ENCODE data around the gene MESP1. TPM values are rescaled to one million over a fixed set of nuclear protein-coding genes. Genes with fewer than 3 reads are reported as not detected.
A peak's percentile ranks its signal among the peaks of the same experiment; 100 is the strongest.

The MESP1 gene
- total RNA-seq, 5 donors from 2014 or later (not counting 1 experiment from before 2014, with no cell fraction given): 0.23 to 1.5 (median 0.38) TPM; not detected in 1

- DNase-seq (no peak), ATAC-seq (replicated peaks in 1 of 4) (no peak)
- Histone ChIP-seq H3K36me3 (ENCODE audit: control insufficient read depth in 2 of 2, extremely low read depth in 1 of 2, insufficient read depth in 1 of 2, low read length in 1 of 2) (no peaks in the 10 kb centered on the region), H3K9me3 (no peaks in the 10 kb centered on the region), H3K4me1 (ENCODE audit: control insufficient read depth in 1 of 2, extremely low read depth in 1 of 2, insufficient read depth in 2 of 2, low read length in 2 of 2) (peaks cover 0 to 14% of the 10 kb centered on the region in 2 experiments), H3K27ac (ENCODE audit: low read length) (no peak overlapping the region), H3K27me3 (replicated peaks in 1 of 2; ENCODE audit: control insufficient read depth in 2 of 2, extremely low read depth in 1 of 2, insufficient read depth in 2 of 2, low read length in 1 of 2) (peaks cover 0 to 41% of the 10 kb centered on the region in 2 experiments), H3K4me3 (ENCODE audit: control insufficient read depth in 1 of 2, extremely low read depth in 1 of 2, low read length in 1 of 2) (no peak overlapping the region)
- POLR2A ChIA-PET: interaction anchor here (0.6 to 0.7 kb wide), 4 partner anchors 9 to 621 kb away, joined by 4 to 6 read pairs (median 5); no protein-coding TSS in a partner anchor
- no peak overlapping the region for H3K4me3 Mint-ChIP-seq
- no peak overlapping the region for H3K27ac Mint-ChIP-seq
- H3K27me3 Mint-ChIP-seq: peaks cover 18 to 19% of the 10 kb centered on the region in 2 donors
- no peaks in the 10 kb centered on the region for H3K36me3 Mint-ChIP-seq
- 71% methylated on average over 4 of the region's 8 CpGs for WGBS (ENCODE audit: insufficient coverage)
- H3K4me1 Mint-ChIP-seq: peaks cover 4% of the 10 kb centered on the region in 3 donors
- no peaks in the 10 kb centered on the region for H3K9me3 Mint-ChIP-seq
- CTCF ChIA-PET: interaction anchor here (0.6 to 1.3 kb wide), 3 partner anchors 14 to 692 kb away, joined by 4 to 9 read pairs (median 8); no protein-coding TSS in a partner anchor
Observed at GRCh38 chr15:89754361-89755154, 3.5 kb upstream of the MESP1 start.

GRCh38 chr15:89753855-89754254 lies 2.8 kb upstream of the MESP1 start:
- WGBS (ENCODE audit: insufficient coverage): no CpG with 5 or more reads among the region's 7 CpGs
- H3K9me3 ChIP-seq: no peaks in the 10 kb centered on the region
- Mint-ChIP-seq H3K27ac (no peak overlapping the region), H3K36me3 (no peaks in the 10 kb centered on the region), H3K4me3 (no peak overlapping the region), H3K9me3 (no peaks in the 10 kb centered on the region), H3K27me3 (peaks cover 17 to 21% of the 10 kb centered on the region in 2 donors), H3K4me1 (peaks cover 4 to 5% (median 5%) of the 10 kb centered on the region in 3 donors)
- H3K4me1 ChIP-seq (ENCODE audit: control insufficient read depth in 1 of 2, extremely low read depth in 1 of 2, insufficient read depth in 2 of 2, low read length in 2 of 2): peaks cover 0 to 14% of the 10 kb centered on the region in 2 experiments
- no peak overlapping the region for H3K27ac ChIP-seq (ENCODE audit: low read length)
- no peak overlapping the region for H3K4me3 ChIP-seq (ENCODE audit: control insufficient read depth in 1 of 2, extremely low read depth in 1 of 2, low read length in 1 of 2)
- H3K36me3 ChIP-seq (ENCODE audit: control insufficient read depth in 2 of 2, extremely low read depth in 1 of 2, insufficient read depth in 1 of 2, low read length in 1 of 2): no peaks in the 10 kb centered on the region
- ChIA-PET CTCF (interaction anchor here (0.6 kb wide), 2 partner anchors 222 to 693 kb away, joined by 4 to 8 read pairs; no protein-coding TSS in a partner anchor), POLR2A (interaction anchor here in 1 of 2 donors (0.6 kb wide), 2 partner anchors 9 to 12 kb away, joined by 5 read pairs; no protein-coding TSS in a partner anchor)
- peaks cover 0 to 35% of the 10 kb centered on the region in 2 experiments for H3K27me3 ChIP-seq (replicated peaks in 1 of 2; ENCODE audit: control insufficient read depth in 2 of 2, extremely low read depth in 1 of 2, insufficient read depth in 2 of 2, low read length in 1 of 2)
- DNase-seq: no peak
- ATAC-seq (replicated peaks in 1 of 4): no peak

- H3K4me1 ChIP-seq (ENCODE audit: control insufficient read depth in 1 of 2, extremely low read depth in 1 of 2, insufficient read depth in 2 of 2, low read length in 2 of 2): peaks cover 0 to 14% of the 10 kb centered on the region in 2 experiments
- ChIA-PET POLR2A (no interaction called here), CTCF (no interaction called here)
- H3K4me3 ChIP-seq (ENCODE audit: control insufficient read depth in 1 of 2, extremely low read depth in 1 of 2, low read length in 1 of 2): peak overlapping the region; percentile 46 to 66
- no peak for ATAC-seq (replicated peaks in 1 of 4)
- H3K27me3 ChIP-seq (replicated peaks in 1 of 2; ENCODE audit: control insufficient read depth in 2 of 2, extremely low read depth in 1 of 2, insufficient read depth in 2 of 2, low read length in 1 of 2): peaks cover 0 to 27% of the 10 kb centered on the region in 2 experiments
- whole genome bisulfite sequencing (ENCODE audit: insufficient coverage): no CpG with 5 or more reads among the region's 5 CpGs
- peaks cover 17 to 18% of the 10 kb centered on the region in 2 donors for H3K27me3 Mint-ChIP-seq
- H3K4me1 Mint-ChIP-seq: peaks cover 4 to 5% (median 5%) of the 10 kb centered on the region in 3 donors
- DNase-seq: no peak
- H3K9me3 Mint-ChIP-seq: no peaks in the 10 kb centered on the region
- H3K36me3 Mint-ChIP-seq: no peaks in the 10 kb centered on the region
- H3K36me3 ChIP-seq (ENCODE audit: control insufficient read depth in 2 of 2, extremely low read depth in 1 of 2, insufficient read depth in 1 of 2, low read length in 1 of 2): no peaks in the 10 kb centered on the region
- H3K27ac Mint-ChIP-seq: no peak overlapping the region
- H3K27ac ChIP-seq (ENCODE audit: low read length): no peak overlapping the region
- no peaks in the 10 kb centered on the region for H3K9me3 ChIP-seq
- peak overlapping the region; percentile 36 to 54 (median 49) for H3K4me3 Mint-ChIP-seq
Observed at GRCh38 chr15:89751748-89752147, 699 bp upstream of the MESP1 start.

- H3K36me3 ChIP-seq (ENCODE audit: control insufficient read depth in 2 of 2, extremely low read depth in 1 of 2, insufficient read depth in 1 of 2, low read length in 1 of 2): no peaks in the 10 kb centered on the region
- ATAC-seq (replicated peaks in 1 of 4): peak in 1 of 4 experiments; percentile 7
- Mint-ChIP-seq H3K4me3 (peak overlapping the region; percentile 72 to 79 (median 77)), H3K27me3 (peaks cover 9 to 12% of the 10 kb centered on the region in 2 donors), H3K4me1 (peaks cover 4 to 5% (median 5%) of the 10 kb centered on the region in 3 donors), H3K9me3 (no peaks in the 10 kb centered on the region), H3K36me3 (no peaks in the 10 kb centered on the region), H3K27ac (no peak overlapping the region)
- H3K4me3 ChIP-seq (ENCODE audit: control insufficient read depth in 1 of 2, extremely low read depth in 1 of 2, low read length in 1 of 2): peak overlapping the region; percentile 46 to 68
- 17% methylated on average over 40 of the region's 41 CpGs for WGBS (ENCODE audit: insufficient coverage)
- ChIA-PET CTCF (no interaction called here), POLR2A (no interaction called here)
- no peak overlapping the region for H3K27ac ChIP-seq (ENCODE audit: low read length)
- peaks cover 0 to 14% of the 10 kb centered on the region in 2 experiments for H3K4me1 ChIP-seq (ENCODE audit: control insufficient read depth in 1 of 2, extremely low read depth in 1 of 2, insufficient read depth in 2 of 2, low read length in 2 of 2)
- DNase-seq: peak in 4 of 35 experiments; percentile 1 to 20 (median 12)
- peaks cover 0 to 24% of the 10 kb centered on the region in 2 experiments for H3K27me3 ChIP-seq (replicated peaks in 1 of 2; ENCODE audit: control insufficient read depth in 2 of 2, extremely low read depth in 1 of 2, insufficient read depth in 2 of 2, low read length in 1 of 2)
- H3K9me3 ChIP-seq: no peaks in the 10 kb centered on the region
Observed at GRCh38 chr15:89749951-89750559, 994 bp downstream of the MESP1 start.

- Histone ChIP-seq H3K27me3 (replicated peaks in 1 of 2; ENCODE audit: control insufficient read depth in 2 of 2, extremely low read depth in 1 of 2, insufficient read depth in 2 of 2, low read length in 1 of 2) (peaks cover 0 to 30% of the 10 kb centered on the region in 2 experiments), H3K9me3 (no peaks in the 10 kb centered on the region), H3K4me3 (ENCODE audit: control insufficient read depth in 1 of 2, extremely low read depth in 1 of 2, low read length in 1 of 2) (no peak overlapping the region), H3K4me1 (ENCODE audit: control insufficient read depth in 1 of 2, extremely low read depth in 1 of 2, insufficient read depth in 2 of 2, low read length in 2 of 2) (peaks cover 0 to 14% of the 10 kb centered on the region in 2 experiments), H3K36me3 (ENCODE audit: control insufficient read depth in 2 of 2, extremely low read depth in 1 of 2, insufficient read depth in 1 of 2, low read length in 1 of 2) (no peaks in the 10 kb centered on the region), H3K27ac (ENCODE audit: low read length) (no peak overlapping the region)
- ChIA-PET POLR2A (no interaction called here), CTCF (no interaction called here)
- no CpG with 5 or more reads among the region's 4 CpGs for WGBS (ENCODE audit: insufficient coverage)
- no peak for DNase-seq
- H3K27ac Mint-ChIP-seq: peak overlapping the region in 1 of 2 donors; percentile 8
- H3K9me3 Mint-ChIP-seq: no peaks in the 10 kb centered on the region
- H3K27me3 Mint-ChIP-seq: peaks cover 5 to 8% of the 10 kb centered on the region in 2 donors
- no peaks in the 10 kb centered on the region for H3K36me3 Mint-ChIP-seq
- peak overlapping the region; percentile 72 to 79 (median 77) for H3K4me3 Mint-ChIP-seq
- H3K4me1 Mint-ChIP-seq: peaks cover 4 to 5% (median 5%) of the 10 kb centered on the region in 3 donors
- no peak for ATAC-seq (replicated peaks in 1 of 4)
Observed at GRCh38 chr15:89749526-89749925, 1.5 kb downstream of the MESP1 start.

GRCh38 chr15:89749054-89749453 lies 2.0 kb downstream of the MESP1 start:
- Mint-ChIP-seq H3K27ac (no peak overlapping the region), H3K9me3 (no peaks in the 10 kb centered on the region), H3K4me3 (peak overlapping the region; percentile 72 to 79 (median 77)), H3K4me1 (peaks cover 4 to 5% (median 5%) of the 10 kb centered on the region in 3 donors), H3K27me3 (peaks cover 4 to 8% of the 10 kb centered on the region in 2 donors), H3K36me3 (no peaks in the 10 kb centered on the region)
- Histone ChIP-seq H3K4me3 (ENCODE audit: control insufficient read depth in 1 of 2, extremely low read depth in 1 of 2, low read length in 1 of 2) (no peak overlapping the region), H3K4me1 (ENCODE audit: control insufficient read depth in 1 of 2, extremely low read depth in 1 of 2, insufficient read depth in 2 of 2, low read length in 2 of 2) (peaks cover 0 to 14% of the 10 kb centered on the region in 2 experiments), H3K9me3 (no peaks in the 10 kb centered on the region), H3K36me3 (ENCODE audit: control insufficient read depth in 2 of 2, extremely low read depth in 1 of 2, insufficient read depth in 1 of 2, low read length in 1 of 2) (no peaks in the 10 kb centered on the region), H3K27me3 (replicated peaks in 1 of 2; ENCODE audit: control insufficient read depth in 2 of 2, extremely low read depth in 1 of 2, insufficient read depth in 2 of 2, low read length in 1 of 2) (peaks cover 0 to 31% of the 10 kb centered on the region in 2 experiments), H3K27ac (ENCODE audit: low read length) (no peak overlapping the region)
- no peak for ATAC-seq (replicated peaks in 1 of 4)
- CTCF ChIA-PET: no interaction called here
- DNase-seq: no peak
- POLR2A ChIA-PET: no interaction called here
- WGBS (ENCODE audit: insufficient coverage): no CpG with 5 or more reads among the region's 7 CpGs

Measured in T-cell (primary cell).